Kidney (tissue), 14 donors: Measurements from ENCODE around the gene TRIM32. TPM values are rescaled to one million over a fixed set of nuclear protein-coding genes. Genes with fewer than 3 reads are reported as not detected.

Experiments used
- DNase-seq, 5 donors: peaks; one replicate each; pipeline ENCODE4 v3.0.0-alpha.2; 2013 to 2020
- FAIRE-seq: peaks from 2 replicates; lab custom pipeline; 2012; peaks lifted over from hg19 to GRCh38; lab: Jason Lieb, UNC
- H3K27ac ChIP-seq, 2 donors: one replicate each; pipeline ENCODE4 v1.7.0; 2013; ENCODE audit warnings: low read depth in 2 of 2, low read length in 2 of 2, inconsistent platforms in 1 of 2
- H3K27me3 ChIP-seq: one replicate; pipeline ENCODE4 v1.7.1; 2013; ENCODE audit warnings: low read length, inconsistent platforms; ENCODE audit not compliant: control insufficient read depth, insufficient read depth
- H3K36me3 ChIP-seq, 3 donors: one replicate each; pipeline versions ENCODE4 v1.7.0 to v1.7.1; 2013; ENCODE audit warnings: low read length in 3 of 3, control low read depth in 1 of 3, inconsistent platforms in 1 of 3; ENCODE audit not compliant: insufficient read depth in 3 of 3, control insufficient read depth in 2 of 3
- H3K4me1 ChIP-seq, 3 donors: one replicate each; pipeline versions ENCODE4 v1.7.0 to v1.7.1; 2013; ENCODE audit warnings: low read length in 3 of 3, inconsistent platforms in 1 of 3, low read depth in 1 of 3; ENCODE audit not compliant: control insufficient read depth in 2 of 3, insufficient read depth in 2 of 3
- H3K4me3 ChIP-seq, 3 donors: one replicate each; pipeline versions ENCODE4 v1.7.0 to v1.8.1; 2013; ENCODE audit warnings: low read length in 3 of 3, control low read depth in 1 of 3, inconsistent platforms in 1 of 3
- H3K9ac ChIP-seq, 3 donors: one replicate each; pipeline versions ENCODE4 v1.7.0 to v1.7.1; 2013; ENCODE audit warnings: low read length in 3 of 3, control low read depth in 1 of 3, inconsistent platforms in 1 of 3
- H3K9me3 ChIP-seq, 3 donors: one replicate each; pipeline versions ENCODE4 v1.7.0 to v1.7.1; 2013; ENCODE audit warnings: low read length in 3 of 3, control low read depth in 1 of 3, inconsistent platforms in 1 of 3; ENCODE audit not compliant: control insufficient read depth in 2 of 3, insufficient read depth in 1 of 3
- CTCF ChIP-seq: IDR thresholded peaks from 3 replicates; pipeline ENCODE4 v1.5.1; 2012; ENCODE audit warnings: mild to moderate bottlenecking, moderate library complexity, borderline replicate concordance; ENCODE audit not compliant: insufficient read depth; ENCODE audit errors: extremely low read depth
- intact Hi-C: fragments of 100-400 bp; cut with DNase I; formaldehyde crosslinking; loops from one replicate; pipeline ENCODE4 v1.11.1; 2022
- polyA plus RNA-seq: library from polyadenylated mRNA; stranded (reverse); fragments of 350-450 nt; fragmentation: Illumina TruSeq; extraction: RNeasy Lipid Tissue Mini Kit (QIAGEN cat#74804); gene quantifications from one replicate; pipeline ENCODE4 v1.2.3, GENCODE V29; 2014; ENCODE audit warnings: low read depth, low replicate concordance; ENCODE audit not compliant: insufficient read depth
- total RNA-seq: library from RNA; stranded (reverse); fragmentation: NEBNext Ultra II Directional; extraction: Animal tissue kit (Norgen Biotek cat#: 25700); gene quantifications from one replicate; pipeline ENCODE4 v1.2.1, GENCODE V29; 2021
- donor health status: control.
- donor health status: control.
- donor health status: control.
- donor health status: control.
- donor health status: control.
- donor health status: DM: yes; HTN: yes; CAD: no.
- donor health status: Normal renal cell carcinoma (clear cell type).

The TRIM32 gene
- total and polyA plus RNA-seq, 2 donors from 2014 or later: 5.2 to 22.6 TPM

DNA sequence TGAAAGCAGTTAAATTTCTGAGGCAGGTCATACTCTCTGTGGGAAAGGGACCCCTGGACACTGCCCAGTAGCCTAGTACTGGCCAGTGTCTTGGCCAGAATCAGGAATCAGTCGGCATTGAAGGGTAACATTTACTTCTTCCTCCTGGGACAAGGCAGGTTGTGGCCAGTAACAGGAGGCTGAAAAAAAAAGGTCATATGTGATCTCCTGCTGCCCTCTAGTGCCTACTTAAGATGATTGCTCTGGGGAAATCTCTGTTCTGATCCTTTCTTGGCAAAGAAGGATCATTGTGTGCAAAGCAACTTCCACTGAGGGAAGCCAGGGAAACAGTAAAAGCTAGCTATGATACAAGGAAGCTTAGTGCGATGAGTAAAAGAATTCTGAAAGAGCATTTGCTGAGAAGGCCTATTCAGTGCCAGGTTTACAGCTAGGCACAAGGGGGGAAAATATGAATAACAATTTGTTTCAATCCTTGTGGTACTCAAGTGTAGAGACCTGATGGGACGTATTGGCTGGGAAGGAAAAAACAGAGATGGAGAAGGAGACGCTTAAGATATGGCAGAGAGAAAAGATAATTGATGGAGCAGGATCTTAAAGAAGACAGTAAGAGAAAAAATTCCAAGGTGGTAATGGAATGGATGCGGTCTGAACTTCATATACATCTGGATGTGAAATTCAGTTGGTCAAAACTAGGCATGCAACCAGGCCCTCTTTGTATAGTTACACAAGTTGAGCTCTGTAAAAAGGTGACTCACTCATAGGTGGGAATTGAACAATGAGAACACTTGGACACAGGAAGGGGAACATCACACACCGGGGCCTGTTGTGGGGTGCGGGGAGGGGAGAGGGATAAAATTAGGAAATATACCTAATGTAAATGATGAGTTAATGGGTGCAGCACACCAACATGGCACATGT is 25.8 kb upstream of the TRIM32 start:
- no peaks in the 10 kb centered on the region for H3K4me1 ChIP-seq
- H3K27ac ChIP-seq: no peak overlapping the region
- no peak overlapping the region for H3K4me3 ChIP-seq
- intact Hi-C loops: no loop called here
- DNase-seq: peak in 3 of 5 donors; percentile 48 to 82 (median 75)
- no peak overlapping the region for H3K9ac ChIP-seq
- peak; percentile 74 for TF ChIP-seq CTCF
- no peaks in the 10 kb centered on the region for H3K36me3 ChIP-seq
- H3K9me3 ChIP-seq: no peaks in the 10 kb centered on the region
- no peaks in the 10 kb centered on the region for H3K27me3 ChIP-seq
- FAIRE-seq: peak; percentile 87

GRCh38 chr9:116662646-116663310 is 24.3 kb upstream of the TRIM32 start:
- no peak for FAIRE-seq
- no peak overlapping the region for H3K9ac ChIP-seq
- peak in 2 of 5 donors; percentile 54 to 69 for DNase-seq
- no peaks in the 10 kb centered on the region for H3K9me3 ChIP-seq
- intact Hi-C loops: no loop called here
- no peak overlapping the region for H3K4me3 ChIP-seq
- TF ChIP-seq CTCF: no peak
- no peaks in the 10 kb centered on the region for H3K27me3 ChIP-seq
- H3K4me1 ChIP-seq: no peaks in the 10 kb centered on the region
- no peaks in the 10 kb centered on the region for H3K36me3 ChIP-seq
- H3K27ac ChIP-seq: peak overlapping the region in 1 of 2 donors; percentile 74

- no peak for TF ChIP-seq CTCF
- FAIRE-seq: no peak
- no peaks in the 10 kb centered on the region for H3K27me3 ChIP-seq
- H3K9ac ChIP-seq: no peak overlapping the region
- H3K4me1 ChIP-seq: no peaks in the 10 kb centered on the region
- no peak overlapping the region for H3K4me3 ChIP-seq
- H3K9me3 ChIP-seq: no peaks in the 10 kb centered on the region
- no peaks in the 10 kb centered on the region for H3K36me3 ChIP-seq
- no peak for DNase-seq
- H3K27ac ChIP-seq: peak overlapping the region in 1 of 2 donors; percentile 74
- intact Hi-C loops: no loop called here
Measured at GRCh38 chr9:116663581-116663980, 23.5 kb upstream of the TRIM32 start.
